Omental fat pad (tissue), 4 donors: ENCODE results near the gene HSF5. TPM values are rescaled to one million over a fixed set of nuclear protein-coding genes. Genes with fewer than 3 reads are reported as not detected.
A peak's percentile ranks its signal among the peaks of the same experiment; 100 is the strongest.

Source experiments
- ATAC-seq: fragments of 150-250 bp; one replicate; pipeline ENCODE4 v1.9.1; 2016; ENCODE audit warnings: mild to moderate bottlenecking, moderate library complexity; ENCODE audit not compliant: low FRiP score
- DNase-seq: peaks from one replicate; pipeline ENCODE4 v3.0.0-alpha.2; 2019; ENCODE audit warnings: low spot score
- CTCF ChIP-seq, 3 donors: fragments of 450-650 bp; IDR thresholded peaks; one replicate each; pipeline ENCODE4 v1.5.1; 2016 to 2017; ENCODE audit warnings: antibody characterized with exemption in 3 of 3, mild to moderate bottlenecking in 3 of 3, moderate library complexity in 2 of 3
- total RNA-seq, 4 donors: library from RNA; depleted of rRNA; stranded (reverse); fragments of >200 nt; gene quantifications; one replicate each; pipeline ENCODE4 v1.1.0, GENCODE V29; 2016

The HSF5 gene
- total RNA-seq, 4 donors from 2014 or later: 0.13 to 0.24 TPM; not detected in 2

GRCh38 chr17:58427807-58428206, 60.4 kb downstream of the HSF5 start:
- ATAC-seq (no peak), DNase-seq (no peak)
- TF ChIP-seq CTCF (IDR thresholded peaks at IDR 0.05): no peak

GRCh38 chr17:58421711-58422110, 66.5 kb downstream of the HSF5 start:
- DNase-seq (no peak), ATAC-seq (no peak)
- no peak for TF ChIP-seq CTCF (IDR thresholded peaks at IDR 0.05)

- ATAC-seq: no peak
- no peak for TF ChIP-seq CTCF (IDR thresholded peaks at IDR 0.05)
Measured at GRCh38 chr17:58420827-58421226, 67.4 kb downstream of the HSF5 start.

GRCh38 chr17:58417300-58418092, 70.7 kb downstream of the HSF5 start, which contains the start of gene RNF43:
TSS of gene RNF43 (minus strand) at chr17:58417534. CDS start at chr17:58415577, 1,957 bp downstream.
- ATAC-seq (peak; percentile 100), DNase-seq (peak; percentile 70)
- TF ChIP-seq CTCF (IDR thresholded peaks at IDR 0.05): no peak

More at GRCh38 chr17:58420827-58421226, 67.4 kb downstream of the HSF5 start:
- no peak for DNase-seq

- DNase-seq (no peak), ATAC-seq (no peak)
- TF ChIP-seq CTCF (IDR thresholded peaks at IDR 0.05): no peak
Measured at GRCh38 chr17:58416937-58417299, 71.3 kb downstream of the HSF5 start.

- no peak for ATAC-seq
- no peak for DNase-seq
- TF ChIP-seq CTCF (IDR thresholded peaks at IDR 0.05): no peak
Measured at GRCh38 chr17:58416396-58416795, 71.8 kb downstream of the HSF5 start.
